GM18508 (cell line): ENCODE data around the gene TRIM54.
"Not testable (repeated sequence)": the region's sequence is repeated elsewhere in the genome, so short reads cannot be mapped to it uniquely, and the experiment has no call there.

Source experiments
- ATAC-seq: cut with Tn5 transposase; IDR thresholded peaks from one replicate; pipeline ENCODE4 v1.9.1; 2021; ENCODE audit warnings: moderate number of reproducible peaks; ENCODE audit not compliant: insufficient read depth, unreplicated experiment

Gene TRIM54

GRCh38 chr2:27278010-27278409, 4.2 kb upstream of the TRIM54 start:
- no peak for ATAC-seq

DNA sequence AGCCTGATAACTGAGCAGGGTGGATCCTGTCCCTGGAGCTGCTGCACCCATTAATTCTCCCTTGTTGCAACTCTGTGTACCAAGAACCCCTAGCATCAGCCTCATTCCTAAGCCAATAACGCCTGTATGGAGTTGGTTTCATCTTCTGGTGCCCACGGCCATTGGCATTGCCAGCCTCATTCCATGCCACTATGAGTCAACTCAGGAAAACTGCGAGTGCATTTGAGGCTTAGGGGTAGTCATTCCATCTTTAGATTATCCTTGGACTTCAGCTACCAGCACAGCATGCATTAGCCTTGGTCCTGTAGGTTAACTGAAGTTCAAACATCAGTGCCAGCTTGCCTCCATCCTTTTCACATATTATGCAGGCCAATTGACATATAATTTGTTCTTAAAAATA, 1.4 kb upstream of the TRIM54 start:
- no peak for ATAC-seq

DNA sequence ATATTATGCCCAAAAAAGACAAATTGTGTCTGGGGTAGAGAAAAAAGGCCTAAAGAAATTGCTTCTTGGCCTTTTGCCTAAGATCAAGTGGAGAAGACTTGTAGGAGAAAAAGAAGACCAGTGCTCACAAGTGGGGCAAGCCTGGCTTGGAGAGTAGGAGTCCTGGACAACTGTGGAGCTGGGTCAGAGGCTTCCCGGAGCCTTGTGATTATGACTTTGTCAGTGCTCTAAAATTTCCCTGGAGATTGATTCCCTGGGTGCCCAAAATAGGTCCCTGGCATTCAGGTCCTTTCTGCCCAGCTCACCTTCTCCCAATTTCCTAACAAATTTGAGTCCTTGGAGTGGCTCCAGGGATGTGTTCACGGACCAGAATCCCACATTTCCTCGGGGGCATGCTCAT, 787 bp upstream of the TRIM54 start:
- ATAC-seq, result no peak

GRCh38 chr2:27282892-27283291, 663 bp downstream of the TRIM54 start:
- ATAC-seq, result no peak

GRCh38 chr2:27284996-27285395, 2.8 kb downstream of the TRIM54 start:
- ATAC-seq, result no peak

DNA sequence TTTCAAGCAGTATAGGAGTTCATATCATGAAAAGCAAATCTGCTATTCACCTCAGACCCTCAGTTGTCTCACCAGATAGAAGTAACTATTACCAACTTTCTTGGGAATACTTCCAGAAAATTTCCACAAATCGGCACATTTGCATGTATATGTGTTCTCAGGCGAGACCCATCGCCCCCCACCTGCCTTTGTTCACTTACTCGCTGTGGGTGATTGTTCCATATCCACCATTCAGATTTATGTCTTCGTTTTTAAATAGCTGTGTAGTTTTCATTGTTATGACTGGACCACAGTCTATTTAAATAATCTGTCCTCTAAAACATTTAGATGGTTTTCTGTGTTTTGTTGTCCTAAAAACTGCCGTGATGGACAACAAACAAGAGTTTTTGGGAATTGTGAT, 3.3 kb downstream of the TRIM54 start:
- ATAC-seq, result no peak

- ATAC-seq, result no peak
Measured at GRCh38 chr2:27288610-27289009, 6.4 kb downstream of the TRIM54 start.

GRCh38 chr2:27290549-27290948, 8.3 kb downstream of the TRIM54 start:
- no peak for ATAC-seq

DNA sequence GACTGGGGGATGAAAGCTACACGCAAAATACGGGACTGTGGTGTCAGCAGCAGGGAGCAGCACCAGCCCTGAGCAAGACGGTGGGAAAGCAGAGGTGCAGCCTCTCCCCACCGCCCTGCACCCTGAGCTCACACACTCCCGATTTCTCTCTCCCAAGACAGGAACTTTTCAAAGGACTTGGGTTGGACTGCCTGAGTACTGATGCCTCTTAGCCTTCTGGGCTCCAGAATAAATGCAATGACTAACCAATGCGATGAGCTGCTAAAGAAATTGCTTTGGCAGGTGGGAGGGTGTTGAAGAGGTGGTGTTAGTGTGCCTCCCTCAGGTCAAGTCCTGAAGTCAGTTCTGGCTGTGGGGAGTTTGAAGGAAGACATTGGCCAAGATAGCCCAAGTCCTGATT, 9.6 kb downstream of the TRIM54 start:
- ATAC-seq, result no peak

GRCh38 chr2:27294928-27295327, 12.7 kb downstream of the TRIM54 start:
- ATAC-seq, result no peak

GRCh38 chr2:27296481-27296880, 14.3 kb downstream of the TRIM54 start:
- no peak for ATAC-seq

DNA sequence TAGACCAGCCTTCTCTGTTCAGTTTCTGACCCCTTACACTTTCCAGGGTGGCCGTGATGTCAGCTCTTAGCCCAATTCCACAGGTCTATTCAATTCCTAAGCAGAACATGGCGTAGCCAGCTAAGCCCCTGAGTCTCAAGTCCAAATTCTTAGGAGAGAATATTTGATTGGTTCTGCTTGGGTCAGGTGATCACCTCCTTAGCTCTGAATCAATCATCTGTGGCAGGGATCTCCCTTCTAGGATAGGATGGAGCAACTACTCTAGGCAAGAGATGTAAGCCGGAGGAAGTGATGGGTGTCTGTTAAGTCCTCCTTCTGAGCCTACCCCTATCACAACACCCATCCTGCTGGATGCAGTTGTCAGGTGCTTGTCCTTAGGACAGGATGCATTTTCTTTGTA, 15.0 kb downstream of the TRIM54 start:
- ATAC-seq, result no peak

GRCh38 chr2:27298391-27299080, 16.3 kb downstream of the TRIM54 start:
- no peak for ATAC-seq

GRCh38 chr2:27300606-27301005, 18.4 kb downstream of the TRIM54 start:
- ATAC-seq, result not testable (repeated sequence)

- ATAC-seq, result no peak
Measured at GRCh38 chr2:27303093-27304025, 21.1 kb downstream of the TRIM54 start.

GRCh38 chr2:27304488-27305240, 22.4 kb downstream of the TRIM54 start:
- ATAC-seq, result no peak

GRCh38 chr2:27305516-27305915, 23.3 kb downstream of the TRIM54 start:
- ATAC-seq, result no peak

DNA sequence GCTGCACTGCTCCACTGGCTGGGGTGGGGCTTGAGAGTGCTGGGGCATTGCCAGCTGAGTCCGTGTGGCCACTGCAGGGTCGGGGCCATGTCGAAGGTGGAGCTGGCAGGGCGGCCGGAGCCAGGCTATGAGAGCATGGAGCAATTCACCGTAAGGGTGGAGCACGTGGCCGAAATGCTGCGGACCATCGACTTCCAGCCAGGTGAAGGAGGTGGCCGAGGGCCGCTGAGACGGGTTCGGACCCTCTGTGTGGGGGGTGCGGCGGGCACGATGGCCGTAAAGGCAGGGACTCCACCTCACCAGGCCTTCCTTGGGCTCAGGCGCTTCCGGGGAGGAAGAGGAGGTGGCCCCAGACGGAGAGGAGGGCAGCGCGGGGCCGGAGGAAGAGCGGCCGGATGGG, 23.9 kb downstream of the TRIM54 start:
- ATAC-seq, result no peak

DNA sequence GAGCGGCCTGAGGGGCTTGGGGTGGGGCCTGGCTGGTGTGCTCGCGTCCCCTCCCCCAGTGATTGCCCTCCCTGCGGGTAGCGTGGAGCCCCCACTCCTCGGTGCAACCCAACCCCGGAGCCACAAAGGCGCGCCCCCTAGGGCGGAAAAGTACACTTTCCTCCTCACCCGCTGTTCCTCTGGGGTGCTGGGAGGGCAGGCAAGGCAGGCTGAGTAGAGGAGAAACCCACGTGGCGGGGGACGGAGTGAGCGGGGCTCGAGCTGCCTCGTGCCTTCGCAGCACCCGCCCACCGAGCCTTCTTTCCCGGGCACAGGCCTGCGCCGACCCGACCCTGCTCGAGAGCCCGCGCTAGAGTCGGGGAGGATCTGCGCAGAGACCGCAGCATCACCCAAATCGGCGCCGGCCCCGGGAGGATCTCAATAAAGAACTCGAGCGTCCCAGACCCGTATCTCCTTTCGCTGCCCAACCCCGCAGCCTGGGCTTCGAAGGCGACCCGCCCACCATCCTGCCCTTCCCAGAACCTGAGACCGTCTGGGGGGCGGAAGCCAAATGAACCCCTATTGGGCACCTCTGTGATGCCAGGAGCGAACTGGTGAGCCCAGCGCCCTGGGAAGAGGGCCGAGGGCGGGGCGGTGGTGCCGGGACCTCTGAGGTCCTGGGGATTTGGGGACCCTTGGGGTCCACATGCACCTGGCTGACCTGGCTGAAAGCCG, 24.5 kb downstream of the TRIM54 start:
- ATAC-seq, result no peak

GRCh38 chr2:27307287-27307544, 25.0 kb downstream of the TRIM54 start:
- ATAC-seq, result no peak
